ENCODE measurements around the gene IFNLR1. TPM values are rescaled to one million over a fixed set of nuclear protein-coding genes. Genes with fewer than 3 reads are reported as not detected.

The IFNLR1 gene
- total RNA-seq, 2 donors from 2014 or later: 0.14 TPM; not detected in 1

- H3K4me3 ChIP-seq: no peak overlapping the region
- TF ChIP-seq CTCF (IDR thresholded peaks at IDR 0.05): no peak
- no peaks in the 10 kb centered on the region for H3K9me3 ChIP-seq
- H3K36me3 ChIP-seq: no peaks in the 10 kb centered on the region
- ATAC-seq (ENCODE audit: insufficient number of reproducible peaks, low FRiP score, low read depth): no peak
- no peak overlapping the region for H3K27ac ChIP-seq
- H3K27me3 ChIP-seq (replicated peaks; ENCODE audit: insufficient read depth): no peaks in the 10 kb centered on the region
- peaks cover 3 to 16% of the 10 kb centered on the region in 2 donors for H3K4me1 ChIP-seq (ENCODE audit: control insufficient read depth in 1 of 2, low read depth in 2 of 2)
- no peak for DNase-seq (ENCODE audit: low spot score)
Measured at GRCh38 chr1:24186031-24186710, 918 bp downstream of the IFNLR1 start.

- no peak for TF ChIP-seq CTCF (IDR thresholded peaks at IDR 0.05)
- no peak overlapping the region for H3K27ac ChIP-seq
- no peaks in the 10 kb centered on the region for H3K27me3 ChIP-seq (replicated peaks; ENCODE audit: insufficient read depth)
- H3K9me3 ChIP-seq: no peaks in the 10 kb centered on the region
- no peaks in the 10 kb centered on the region for H3K36me3 ChIP-seq
- H3K4me3 ChIP-seq: no peak overlapping the region
- DNase-seq (ENCODE audit: low spot score) (no peak), ATAC-seq (ENCODE audit: insufficient number of reproducible peaks, low FRiP score, low read depth) (no peak)
- H3K4me1 ChIP-seq (ENCODE audit: control insufficient read depth in 1 of 2, low read depth in 2 of 2): peaks cover 3 to 16% of the 10 kb centered on the region in 2 donors
Measured at GRCh38 chr1:24185076-24185475, 2.0 kb downstream of the IFNLR1 start.

GRCh38 chr1:24182061-24182460, 5.0 kb downstream of the IFNLR1 start:
- DNase-seq (ENCODE audit: low spot score) (no peak), ATAC-seq (ENCODE audit: insufficient number of reproducible peaks, low FRiP score, low read depth) (no peak)
- H3K4me3 ChIP-seq: no peak overlapping the region
- peaks cover 0 to 8% of the 10 kb centered on the region in 2 donors for H3K4me1 ChIP-seq (ENCODE audit: control insufficient read depth in 1 of 2, low read depth in 2 of 2)
- H3K27me3 ChIP-seq (replicated peaks; ENCODE audit: insufficient read depth): no peaks in the 10 kb centered on the region
- no peak for TF ChIP-seq CTCF (IDR thresholded peaks at IDR 0.05)
- H3K36me3 ChIP-seq: no peaks in the 10 kb centered on the region
- no peak overlapping the region for H3K27ac ChIP-seq
- H3K9me3 ChIP-seq: no peaks in the 10 kb centered on the region

GRCh38 chr1:24181619-24182018, 5.5 kb downstream of the IFNLR1 start:
- no peak for TF ChIP-seq CTCF (IDR thresholded peaks at IDR 0.05)
- DNase-seq (ENCODE audit: low spot score): no peak
- Histone ChIP-seq H3K4me1 (ENCODE audit: control insufficient read depth in 1 of 2, low read depth in 2 of 2) (peaks cover 0 to 3% of the 10 kb centered on the region in 2 donors), H3K27ac (no peak overlapping the region), H3K4me3 (no peak overlapping the region), H3K27me3 (replicated peaks; ENCODE audit: insufficient read depth) (no peaks in the 10 kb centered on the region), H3K36me3 (no peaks in the 10 kb centered on the region), H3K9me3 (no peaks in the 10 kb centered on the region)
- ATAC-seq (ENCODE audit: insufficient number of reproducible peaks, low FRiP score, low read depth): no peak

GRCh38 chr1:24180676-24181075, 6.4 kb downstream of the IFNLR1 start:
- Histone ChIP-seq H3K27ac (no peak overlapping the region), H3K36me3 (no peaks in the 10 kb centered on the region), H3K4me1 (ENCODE audit: control insufficient read depth in 1 of 2, low read depth in 2 of 2) (no peaks in the 10 kb centered on the region), H3K4me3 (no peak overlapping the region), H3K9me3 (no peaks in the 10 kb centered on the region), H3K27me3 (replicated peaks; ENCODE audit: insufficient read depth) (no peaks in the 10 kb centered on the region)
- DNase-seq (ENCODE audit: low spot score) (no peak), ATAC-seq (ENCODE audit: insufficient number of reproducible peaks, low FRiP score, low read depth) (no peak)
- no peak for TF ChIP-seq CTCF (IDR thresholded peaks at IDR 0.05)
